Stimulated activated naive CD4-positive, alpha-beta T cell treated with Interleukin-2 at 50 U/mL for 16 hours (primary cell): ENCODE data around the gene PAPSS2.
"Not testable (repeated sequence)": the region's sequence is repeated elsewhere in the genome, so short reads cannot be mapped to it uniquely, and the experiment has no call there.

Experiments used
- DNase-seq: peaks from one replicate; lab custom pipeline; 2025; lab: John Stamatoyannopoulos, UW

PAPSS2 gene

GRCh38 chr10:87705339-87705738, 45.7 kb downstream of the PAPSS2 start:
- DNase-seq, result no peak

- DNase-seq, result no peak
These were observed 47.1 kb downstream of the PAPSS2 start for GRCh38 chr10:87706731-87707130.

- DNase-seq, result no peak
These were observed 47.6 kb downstream of the PAPSS2 start for GRCh38 chr10:87707254-87707653.

GRCh38 chr10:87712913-87713616, 53.4 kb downstream of the PAPSS2 start:
- DNase-seq, result no peak

- DNase-seq, result no peak
These were observed 54.0 kb downstream of the PAPSS2 start for GRCh38 chr10:87713707-87714106.

- no peak for DNase-seq
These were observed 56.1 kb downstream of the PAPSS2 start for GRCh38 chr10:87715552-87716347.

GRCh38 chr10:87716348-87716670, 56.6 kb downstream of the PAPSS2 start:
- no peak for DNase-seq

- DNase-seq, result no peak
These were observed 61.0 kb downstream of the PAPSS2 start for GRCh38 chr10:87720665-87721064.

GRCh38 chr10:87721781-87722180, 62.1 kb downstream of the PAPSS2 start:
- no peak for DNase-seq

- no peak for DNase-seq
These were observed 63.0 kb downstream of the PAPSS2 start for GRCh38 chr10:87722716-87723115.

GRCh38 chr10:87723500-87723899, 63.8 kb downstream of the PAPSS2 start:
- no peak for DNase-seq

- DNase-seq, result no peak
These were observed 65.1 kb downstream of the PAPSS2 start for GRCh38 chr10:87724789-87725188.

GRCh38 chr10:87729940-87730339, 70.3 kb downstream of the PAPSS2 start:
- DNase-seq, result no peak

GRCh38 chr10:87733081-87733480, 73.4 kb downstream of the PAPSS2 start:
- no peak for DNase-seq

- DNase-seq, result no peak
These were observed 75.5 kb downstream of the PAPSS2 start for GRCh38 chr10:87734987-87735827.

- DNase-seq, result not testable (repeated sequence)
These were observed 78.6 kb downstream of the PAPSS2 start for GRCh38 chr10:87738253-87738652.

- DNase-seq, result no peak
These were observed 80.0 kb downstream of the PAPSS2 start for GRCh38 chr10:87739703-87740102.

GRCh38 chr10:87740254-87740655, 80.6 kb downstream of the PAPSS2 start:
- no peak for DNase-seq

GRCh38 chr10:87742992-87743610, 83.4 kb downstream of the PAPSS2 start:
- not testable (repeated sequence) for DNase-seq

- DNase-seq, result no peak
These were observed 84.9 kb downstream of the PAPSS2 start for GRCh38 chr10:87744606-87745005.

GRCh38 chr10:87746911-87747310, 87.2 kb downstream of the PAPSS2 start:
- no peak for DNase-seq

GRCh38 chr10:87748244-87748643, 88.6 kb downstream of the PAPSS2 start:
- not testable (repeated sequence) for DNase-seq
